ENCODE results near the gene ELL3. TPM values are rescaled to one million over a fixed set of nuclear protein-coding genes. Genes with fewer than 3 reads are reported as not detected.

Gene ELL3
- total and polyA plus RNA-seq, 2 experiments from 2014 or later: 5.0 to 6.4 TPM

- Histone ChIP-seq H2AFZ (no peak overlapping the region), H3K4me3 (no peak overlapping the region), H3K79me2 (no peaks in the 10 kb centered on the region), H3K27ac (no peak overlapping the region), H3K27me3 (no peaks in the 10 kb centered on the region), H3K4me2 (no peak overlapping the region), H3K9me2 (replicated peaks; ENCODE audit: insufficient read depth) (no peaks in the 10 kb centered on the region), H4K20me1 (ENCODE audit: insufficient read depth, poor library complexity, severe bottlenecking) (no peaks in the 10 kb centered on the region), H3K9me3 (ENCODE audit: low read depth) (no peaks in the 10 kb centered on the region), H3K36me3 (replicated peaks; ENCODE audit: insufficient read depth, low read depth) (no peaks in the 10 kb centered on the region), H3K4me1 (ENCODE audit: insufficient read depth) (peaks cover 5% of the 10 kb centered on the region)
- WGBS (ENCODE audit: low lambda C conversion rate, missing lambda C conversion rate): 90% methylated on average over 1 of the region's 1 CpG
- no peak for DNase-seq (ENCODE audit: low spot score)
- TF ChIP-seq EZH2phosphoT487 (IDR thresholded peaks at IDR 0.05; ENCODE audit: low read depth, severe bottlenecking, unreplicated experiment): no peak
- TF ChIP-seq, protein P1, sequence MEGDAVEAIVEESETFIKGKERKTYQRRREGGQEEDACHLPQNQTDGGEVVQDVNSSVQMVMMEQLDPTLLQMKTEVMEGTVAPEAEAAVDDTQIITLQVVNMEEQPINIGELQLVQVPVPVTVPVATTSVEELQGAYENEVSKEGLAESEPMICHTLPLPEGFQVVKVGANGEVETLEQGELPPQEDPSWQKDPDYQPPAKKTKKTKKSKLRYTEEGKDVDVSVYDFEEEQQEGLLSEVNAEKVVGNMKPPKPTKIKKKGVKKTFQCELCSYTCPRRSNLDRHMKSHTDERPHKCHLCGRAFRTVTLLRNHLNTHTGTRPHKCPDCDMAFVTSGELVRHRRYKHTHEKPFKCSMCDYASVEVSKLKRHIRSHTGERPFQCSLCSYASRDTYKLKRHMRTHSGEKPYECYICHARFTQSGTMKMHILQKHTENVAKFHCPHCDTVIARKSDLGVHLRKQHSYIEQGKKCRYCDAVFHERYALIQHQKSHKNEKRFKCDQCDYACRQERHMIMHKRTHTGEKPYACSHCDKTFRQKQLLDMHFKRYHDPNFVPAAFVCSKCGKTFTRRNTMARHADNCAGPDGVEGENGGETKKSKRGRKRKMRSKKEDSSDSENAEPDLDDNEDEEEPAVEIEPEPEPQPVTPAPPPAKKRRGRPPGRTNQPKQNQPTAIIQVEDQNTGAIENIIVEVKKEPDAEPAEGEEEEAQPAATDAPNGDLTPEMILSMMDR (IDR thresholded peaks at IDR 0.05; ENCODE audit: poor library complexity): no peak
- TF ChIP-seq EZH2 (IDR thresholded peaks at IDR 0.05; ENCODE audit: borderline replicate concordance): no peak
Observed at GRCh38 chr15:43779016-43779415, 2.2 kb upstream of the ELL3 start.

DNA sequence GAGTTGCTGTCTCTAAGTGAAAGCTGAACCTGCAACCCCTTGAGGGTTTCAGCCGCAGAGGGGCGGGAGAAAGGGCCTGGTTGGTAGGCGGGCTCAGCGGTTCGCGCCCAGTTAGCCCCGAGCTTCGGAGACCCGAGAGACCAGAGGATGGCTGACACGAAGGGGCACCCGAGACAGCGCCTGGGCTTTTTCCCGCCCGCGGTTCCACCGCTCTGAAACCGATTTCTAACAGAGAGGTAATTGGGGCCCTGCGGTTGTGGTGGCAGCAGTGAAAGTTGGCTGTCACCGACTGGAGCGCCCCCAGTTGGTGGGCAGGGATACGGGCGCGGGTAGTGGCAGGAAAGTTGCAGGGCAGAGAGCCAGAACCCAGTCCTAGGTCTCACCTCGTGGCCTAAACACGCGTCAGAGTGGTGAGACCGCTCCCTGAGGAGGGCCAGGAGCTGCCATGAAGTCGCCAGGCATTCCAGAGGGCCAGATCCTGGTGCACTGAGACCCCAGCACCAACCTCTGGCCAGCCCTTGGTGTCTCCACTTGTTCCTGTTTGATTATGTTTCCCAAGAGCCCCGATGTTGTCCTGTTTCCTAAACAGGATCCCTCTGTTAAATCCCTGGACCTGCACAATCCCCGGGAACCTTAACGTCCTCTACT is 625 bp upstream of the ELL3 start:
- peak overlapping the region; percentile 82 for H3K4me2 ChIP-seq
- H3K36me3 ChIP-seq (replicated peaks; ENCODE audit: insufficient read depth, low read depth): no peaks in the 10 kb centered on the region
- TF ChIP-seq EZH2phosphoT487 (IDR thresholded peaks at IDR 0.05; ENCODE audit: low read depth, severe bottlenecking, unreplicated experiment): no peak
- TF ChIP-seq, protein P1 (IDR thresholded peaks at IDR 0.05; ENCODE audit: poor library complexity): peak; percentile 86
- H3K79me2 ChIP-seq: no peaks in the 10 kb centered on the region
- peak overlapping the region; percentile 57 for H3K4me3 ChIP-seq
- DNase-seq (ENCODE audit: low spot score): peak; percentile 86
- H2AFZ ChIP-seq: peak overlapping the region; percentile 91
- H4K20me1 ChIP-seq (ENCODE audit: insufficient read depth, poor library complexity, severe bottlenecking): no peaks in the 10 kb centered on the region
- H3K4me1 ChIP-seq (ENCODE audit: insufficient read depth): peaks cover 5% of the 10 kb centered on the region
- no peaks in the 10 kb centered on the region for H3K9me3 ChIP-seq (ENCODE audit: low read depth)
- WGBS (ENCODE audit: low lambda C conversion rate, missing lambda C conversion rate): 7% methylated on average over 31 of the region's 31 CpGs
- peak overlapping the region; percentile 72 for H3K27ac ChIP-seq
- no peaks in the 10 kb centered on the region for H3K27me3 ChIP-seq
- no peaks in the 10 kb centered on the region for H3K9me2 ChIP-seq (replicated peaks; ENCODE audit: insufficient read depth)

DNA sequence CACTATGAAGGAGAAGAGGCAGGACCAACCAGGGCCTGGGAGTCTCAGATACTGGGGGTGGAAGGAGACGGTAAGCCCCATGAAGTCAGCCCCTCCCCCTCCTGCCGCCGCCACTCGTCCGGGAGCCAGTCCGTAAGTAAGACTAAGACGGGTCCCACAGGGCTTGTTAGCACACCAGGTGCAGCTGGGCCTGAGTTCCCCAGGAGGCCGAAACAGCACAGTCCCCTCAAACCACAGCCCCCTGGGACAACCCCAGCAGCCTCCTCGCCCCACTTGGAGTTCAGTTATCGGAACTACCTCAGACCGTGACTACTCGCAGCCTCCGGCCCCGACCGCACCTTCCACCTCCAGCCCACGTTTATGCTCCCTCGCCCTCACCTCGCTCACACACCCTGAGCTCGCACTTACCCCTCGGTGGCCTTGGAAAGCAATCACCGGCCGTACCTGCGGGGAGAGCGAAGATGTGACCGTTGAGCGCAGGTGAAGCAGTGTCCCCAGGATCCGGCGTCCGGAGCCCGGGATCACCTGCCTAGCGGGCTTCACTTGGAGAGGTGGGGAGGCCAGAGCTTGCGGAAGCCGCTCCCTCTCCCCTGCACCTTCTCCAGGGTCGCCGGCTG is 557 bp downstream of the ELL3 start:
- peak; percentile 60 for DNase-seq (ENCODE audit: low spot score)
- H3K79me2 ChIP-seq: no peaks in the 10 kb centered on the region
- H3K9me2 ChIP-seq (replicated peaks; ENCODE audit: insufficient read depth): no peaks in the 10 kb centered on the region
- H3K4me3 ChIP-seq: peak overlapping the region; percentile 57
- no peaks in the 10 kb centered on the region for H4K20me1 ChIP-seq (ENCODE audit: insufficient read depth, poor library complexity, severe bottlenecking)
- no peaks in the 10 kb centered on the region for H3K9me3 ChIP-seq (ENCODE audit: low read depth)
- peak overlapping the region; percentile 65 for H3K27ac ChIP-seq
- 6% methylated on average over 34 of the region's 35 CpGs for WGBS (ENCODE audit: low lambda C conversion rate, missing lambda C conversion rate)
- peak overlapping the region; percentile 82 for H3K4me2 ChIP-seq
- H3K4me1 ChIP-seq (ENCODE audit: insufficient read depth): peaks cover 5% of the 10 kb centered on the region
- H3K36me3 ChIP-seq (replicated peaks; ENCODE audit: insufficient read depth, low read depth): no peaks in the 10 kb centered on the region
- no peaks in the 10 kb centered on the region for H3K27me3 ChIP-seq
- TF ChIP-seq, protein P1 (IDR thresholded peaks at IDR 0.05; ENCODE audit: poor library complexity): no peak
- TF ChIP-seq EZH2 (IDR thresholded peaks at IDR 0.05; ENCODE audit: borderline replicate concordance) (no peak), EZH2phosphoT487 (IDR thresholded peaks at IDR 0.05; ENCODE audit: low read depth, severe bottlenecking, unreplicated experiment) (no peak)
- H2AFZ ChIP-seq: peak overlapping the region; percentile 91

Measured in hepatocyte (in vitro differentiated cells).